GM10248 (cell line): ENCODE results near the gene SLC26A5.

Experiments
- CTCF ChIA-PET: fragments of 300-600 bp; sonication (Branson Sonifier 250); formaldehyde crosslinking; extraction: SDS; loops from one replicate; lab custom pipeline; 2021; ENCODE audit warnings: antibody characterized with exemption; lab: Yijun Ruan, JAX
- POLR2A ChIA-PET: fragments of 350-650 bp; sonication (Branson Sonifier 250); formaldehyde crosslinking; extraction: SDS; loops from one replicate; lab custom pipeline; 2020; ENCODE audit warnings: antibody characterized with exemption; lab: Yijun Ruan, JAX
- DNase-seq: peaks from one replicate; pipeline ENCODE4 v3.0.0; 2012; ENCODE audit errors: extremely low spot score
- TF ChIP-seq, protein P1 (sequence below): IDR thresholded peaks from 2 replicates; pipeline ENCODE4 v1.5.1; 2012; ENCODE audit warnings: mild to moderate bottlenecking, low read depth; ENCODE audit errors: extremely low read depth, missing control alignments, control extremely low read depth

SLC26A5 gene

DNA sequence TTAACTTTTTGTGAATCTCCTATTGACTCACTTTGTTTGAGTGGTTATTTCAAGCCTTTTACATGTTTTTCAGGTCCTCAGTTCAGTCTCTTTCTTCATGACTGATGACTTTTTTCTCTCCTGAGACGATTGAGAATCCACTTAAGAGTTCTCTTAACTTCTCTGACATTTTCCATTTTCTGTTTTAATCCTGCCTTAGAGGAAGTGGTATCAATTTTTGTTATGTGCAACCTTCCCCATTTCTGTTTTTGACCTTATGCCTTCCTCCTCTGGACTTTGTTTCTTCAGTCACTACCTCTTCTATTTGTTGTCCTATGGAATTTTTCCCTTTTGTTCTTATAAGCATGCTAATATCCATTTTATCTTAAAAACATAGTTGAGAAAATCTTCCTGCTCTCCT, 96.2 kb downstream of the SLC26A5 start:
- POLR2A ChIA-PET = no interaction called here
- no peak for DNase-seq
- TF ChIP-seq, protein P1, sequence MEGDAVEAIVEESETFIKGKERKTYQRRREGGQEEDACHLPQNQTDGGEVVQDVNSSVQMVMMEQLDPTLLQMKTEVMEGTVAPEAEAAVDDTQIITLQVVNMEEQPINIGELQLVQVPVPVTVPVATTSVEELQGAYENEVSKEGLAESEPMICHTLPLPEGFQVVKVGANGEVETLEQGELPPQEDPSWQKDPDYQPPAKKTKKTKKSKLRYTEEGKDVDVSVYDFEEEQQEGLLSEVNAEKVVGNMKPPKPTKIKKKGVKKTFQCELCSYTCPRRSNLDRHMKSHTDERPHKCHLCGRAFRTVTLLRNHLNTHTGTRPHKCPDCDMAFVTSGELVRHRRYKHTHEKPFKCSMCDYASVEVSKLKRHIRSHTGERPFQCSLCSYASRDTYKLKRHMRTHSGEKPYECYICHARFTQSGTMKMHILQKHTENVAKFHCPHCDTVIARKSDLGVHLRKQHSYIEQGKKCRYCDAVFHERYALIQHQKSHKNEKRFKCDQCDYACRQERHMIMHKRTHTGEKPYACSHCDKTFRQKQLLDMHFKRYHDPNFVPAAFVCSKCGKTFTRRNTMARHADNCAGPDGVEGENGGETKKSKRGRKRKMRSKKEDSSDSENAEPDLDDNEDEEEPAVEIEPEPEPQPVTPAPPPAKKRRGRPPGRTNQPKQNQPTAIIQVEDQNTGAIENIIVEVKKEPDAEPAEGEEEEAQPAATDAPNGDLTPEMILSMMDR = no peak
- CTCF ChIA-PET = interaction anchor here (3.2 kb wide), 1 partner anchor 8 kb away, joined by 10 read pairs; no protein-coding TSS in a partner anchor

GRCh38 chr7:103348959-103349358, 97.0 kb downstream of the SLC26A5 start:
- DNase-seq = no peak
- TF ChIP-seq, protein P1 = no peak
- CTCF ChIA-PET = interaction anchor here (1.1 to 3.2 kb wide), 3 partner anchors 9 to 36 kb away, joined by 3 to 10 read pairs (median 3); no protein-coding TSS in a partner anchor
- POLR2A ChIA-PET = no interaction called here

- ChIA-PET CTCF (interaction anchor here (1.1 to 3.2 kb wide), 4 partner anchors 9 to 36 kb away, joined by 3 to 10 read pairs (median 3); no protein-coding TSS in a partner anchor), POLR2A (interaction anchor here (1.0 kb wide), 1 partner anchor 55 kb away, joined by 3 read pairs; no protein-coding TSS in a partner anchor)
- TF ChIP-seq, protein P1 = no peak
- no peak for DNase-seq
Measured at GRCh38 chr7:103348452-103348851, 97.6 kb downstream of the SLC26A5 start.

GRCh38 chr7:103347507-103348267, 98.3 kb downstream of the SLC26A5 start, which contains the start of gene PSMC2:
Gene PSMC2, plus strand, starts transcription at chr7:103347643. Its CDS starts 69 bp downstream, at chr7:103347712.
- TF ChIP-seq, protein P1 = no peak
- POLR2A ChIA-PET = interaction anchor here (1.0 kb wide), 1 partner anchor 54 kb away, joined by 3 read pairs; no protein-coding TSS in a partner anchor
- CTCF ChIA-PET = interaction anchor here (1.1 to 3.2 kb wide), 5 partner anchors 10 to 59 kb away, joined by 3 to 10 read pairs (median 3); no protein-coding TSS in a partner anchor
- DNase-seq = peak; percentile 77

- TF ChIP-seq, protein P1 = no peak
- no peak for DNase-seq
- ChIA-PET POLR2A (no interaction called here), CTCF (interaction anchor here (1.7 to 3.2 kb wide), 3 partner anchors 9 to 61 kb away, joined by 3 to 10 read pairs (median 5); no protein-coding TSS in a partner anchor)
Measured at GRCh38 chr7:103346396-103346795, 99.6 kb downstream of the SLC26A5 start.

GRCh38 chr7:103344453-103345149, 101.4 kb downstream of the SLC26A5 start, which contains the start of gene DNAJC2:
Gene DNAJC2, minus strand, starts transcription at chr7:103344767. Its CDS starts 145 bp downstream, at chr7:103344622.
- DNase-seq = peak; percentile 89
- TF ChIP-seq, protein P1 = no peak
- CTCF ChIA-PET = interaction anchor here (0.6 to 1.7 kb wide), 2 partner anchors 11 to 34 kb away, joined by 3 read pairs; no protein-coding TSS in a partner anchor
- POLR2A ChIA-PET = no interaction called here
